ENCODE data around the gene ATP5PD. TPM values are rescaled to one million over a fixed set of nuclear protein-coding genes. Genes with fewer than 3 reads are reported as not detected.

Gene ATP5PD
- total and polyA plus RNA-seq, 2 of the 13 experiments (the other 11 are each of a cell fraction or from before 2014, with no cell fraction given), result 158 to 428 TPM

GRCh38 chr17:75010683-75011400 lies 35.9 kb downstream of the ATP5PD start (continued):
- 0 out of 2 replicates have a peak, but pooled peaks have one; percentile 41 for TF ChIP-seq ZNF619 (CRISPR knock-in tag; IDR thresholded peaks at IDR 0.05)
- TF ChIP-seq NFE2L2 (IDR thresholded peaks at IDR 0.05; ENCODE audit: low read length), result no peak
- no peak for TF ChIP-seq ISL2 (CRISPR knock-in tag; IDR thresholded peaks at IDR 0.05)
- no peak for TF ChIP-seq RXRB (CRISPR knock-in tag; IDR thresholded peaks at IDR 0.05; ENCODE audit: borderline replicate concordance)
- TF ChIP-seq, protein P1, sequence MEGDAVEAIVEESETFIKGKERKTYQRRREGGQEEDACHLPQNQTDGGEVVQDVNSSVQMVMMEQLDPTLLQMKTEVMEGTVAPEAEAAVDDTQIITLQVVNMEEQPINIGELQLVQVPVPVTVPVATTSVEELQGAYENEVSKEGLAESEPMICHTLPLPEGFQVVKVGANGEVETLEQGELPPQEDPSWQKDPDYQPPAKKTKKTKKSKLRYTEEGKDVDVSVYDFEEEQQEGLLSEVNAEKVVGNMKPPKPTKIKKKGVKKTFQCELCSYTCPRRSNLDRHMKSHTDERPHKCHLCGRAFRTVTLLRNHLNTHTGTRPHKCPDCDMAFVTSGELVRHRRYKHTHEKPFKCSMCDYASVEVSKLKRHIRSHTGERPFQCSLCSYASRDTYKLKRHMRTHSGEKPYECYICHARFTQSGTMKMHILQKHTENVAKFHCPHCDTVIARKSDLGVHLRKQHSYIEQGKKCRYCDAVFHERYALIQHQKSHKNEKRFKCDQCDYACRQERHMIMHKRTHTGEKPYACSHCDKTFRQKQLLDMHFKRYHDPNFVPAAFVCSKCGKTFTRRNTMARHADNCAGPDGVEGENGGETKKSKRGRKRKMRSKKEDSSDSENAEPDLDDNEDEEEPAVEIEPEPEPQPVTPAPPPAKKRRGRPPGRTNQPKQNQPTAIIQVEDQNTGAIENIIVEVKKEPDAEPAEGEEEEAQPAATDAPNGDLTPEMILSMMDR (CRISPR knock-in tag; IDR thresholded peaks at IDR 0.05), result peak; percentile 54
- 0 out of 2 replicates have a peak, but pooled peaks have one; percentile 48 for TF ChIP-seq ZNF354B (CRISPR knock-in tag; IDR thresholded peaks at IDR 0.05)
- TF ChIP-seq CREB1 (IDR thresholded peaks at IDR 0.05), result 0 out of 2 replicates have a peak, but pooled peaks have one; percentile 15
- no peak for TF ChIP-seq CREB1 (CRISPR knock-in tag; IDR thresholded peaks at IDR 0.05)
- no peak for TF ChIP-seq SCMH1 (CRISPR knock-in tag; IDR thresholded peaks at IDR 0.05; ENCODE audit: borderline replicate concordance)
- TF ChIP-seq MBNL3 (CRISPR knock-in tag; conservative IDR thresholded peaks at IDR 0.05), result no peak
- peak; percentile 47; the same call in 1 of the 3 replicates for TF ChIP-seq MXI1 (IDR thresholded peaks at IDR 0.05; ENCODE audit: borderline replicate concordance, low read depth, low read length)
- TF ChIP-seq TGIF2 (CRISPR knock-in tag; IDR thresholded peaks at IDR 0.05), result no peak
- TF ChIP-seq PRPF4 (IDR thresholded peaks at IDR 0.05; ENCODE audit: low read depth, low read length, poor library complexity, severe bottlenecking), result no peak
- TF ChIP-seq ZNF318 (CRISPR knock-in tag; IDR thresholded peaks at IDR 0.05), result 0 out of 2 replicates have a peak, but pooled peaks have one; percentile 25
- no peak for TF ChIP-seq ISX (CRISPR knock-in tag; conservative IDR thresholded peaks at IDR 0.05)
- TF ChIP-seq ZNF691 (CRISPR knock-in tag; IDR thresholded peaks at IDR 0.05; ENCODE audit: borderline replicate concordance, low read depth), result no peak
- TF ChIP-seq ZBTB21 (CRISPR knock-in tag; IDR thresholded peaks at IDR 0.05), result no peak
- TF ChIP-seq KLF9 (CRISPR knock-in tag; IDR thresholded peaks at IDR 0.05; ENCODE audit: low read depth), result no peak
- TF ChIP-seq POLR2AphosphoS2 (IDR thresholded peaks at IDR 0.05; ENCODE audit: low read depth, low read length), result no peak
- TF ChIP-seq RFX1 (IDR thresholded peaks at IDR 0.05), result peak; percentile 63
